HK-2 (cell line): ENCODE data around the gene PPP1R11.
"Not testable (repeated sequence)": the region's sequence is repeated elsewhere in the genome, so short reads cannot be mapped to it uniquely, and the experiment has no call there.

Source experiments
- DNase-seq: peaks from one replicate; pipeline ENCODE4 v3.0.0-alpha.2; 2018; ENCODE audit not compliant: unreplicated experiment

Gene PPP1R11

GRCh38 chr6:30097902-30098768 lies 31.1 kb downstream of the PPP1R11 start:
- DNase-seq, result no peak

DNA sequence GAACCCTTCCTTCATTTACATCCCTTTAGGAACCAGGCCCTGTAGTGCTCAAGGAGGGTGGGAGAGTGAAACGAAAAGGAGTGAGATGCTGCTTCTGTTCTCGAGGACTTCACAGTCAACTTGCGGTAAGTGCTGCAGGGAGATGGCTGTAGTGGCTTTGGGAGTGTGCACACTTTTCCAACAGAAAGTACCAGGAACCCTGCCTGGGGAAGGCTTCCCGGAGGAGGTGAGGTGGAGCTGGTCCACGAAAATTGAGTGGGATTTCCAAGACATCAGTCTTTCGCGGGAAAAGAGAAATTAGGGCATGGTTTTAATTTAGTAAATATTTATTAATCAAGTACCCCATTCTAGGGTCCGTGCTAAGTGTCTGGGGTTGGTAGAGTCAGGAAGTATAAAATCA lies 33.2 kb downstream of the PPP1R11 start:
- no peak for DNase-seq

- DNase-seq, result peak; percentile 32
Observed at GRCh38 chr6:30100585-30101443, 33.8 kb downstream of the PPP1R11 start.

DNA sequence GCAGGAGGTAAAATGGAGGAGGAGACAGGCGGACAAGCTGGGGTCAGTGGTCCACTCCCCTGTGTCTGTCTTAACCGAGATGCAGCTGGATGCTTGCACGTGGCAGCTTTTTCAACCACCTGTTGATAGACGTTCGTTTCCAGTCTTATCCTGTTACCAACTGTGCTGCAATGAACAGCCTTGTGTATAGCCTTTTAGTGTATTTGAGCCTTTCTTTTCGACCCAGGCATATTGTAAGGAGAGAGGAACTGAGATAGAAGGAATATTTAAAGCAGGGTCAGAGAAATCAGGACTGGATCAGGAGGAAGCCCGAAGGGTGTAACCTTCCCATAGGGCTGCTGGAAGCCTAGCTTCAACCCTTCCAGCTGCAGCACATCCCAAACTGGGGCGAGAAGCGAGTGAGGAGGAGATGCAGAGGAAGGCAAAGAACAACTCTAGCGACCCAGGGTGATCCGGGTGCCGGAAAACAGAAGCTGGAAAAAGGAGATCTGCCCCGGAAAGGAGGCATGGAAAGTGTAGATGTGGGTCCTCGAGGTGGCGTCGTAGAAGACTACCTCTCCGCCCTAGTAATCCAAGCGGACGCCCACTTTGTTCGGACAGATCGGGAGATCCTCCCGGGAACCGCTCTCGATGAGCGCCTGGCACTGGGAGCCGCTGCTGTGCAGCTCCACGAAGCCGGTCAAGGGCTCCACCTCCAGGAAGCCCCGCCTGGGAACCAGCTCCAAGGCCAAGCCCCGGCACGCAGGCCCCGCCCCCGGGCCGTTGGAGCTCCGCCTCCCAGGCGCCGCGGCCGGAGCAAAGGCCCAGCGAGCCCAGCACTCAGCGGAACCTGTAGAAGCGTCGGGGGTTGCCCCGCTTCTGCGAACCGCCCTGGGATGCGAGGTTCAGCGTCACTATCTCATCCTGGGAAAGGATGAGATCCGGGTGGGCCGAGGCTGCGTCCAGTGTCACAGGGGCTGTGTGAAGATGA lies 34.7 kb downstream of the PPP1R11 start:
- DNase-seq, result peak; percentile 89

GRCh38 chr6:30102414-30102969 lies 35.5 kb downstream of the PPP1R11 start:
- no peak for DNase-seq

- peak; percentile 84 for DNase-seq
Observed at GRCh38 chr6:30102970-30103871, 36.2 kb downstream of the PPP1R11 start.

GRCh38 chr6:30103872-30104179 lies 36.8 kb downstream of the PPP1R11 start:
- no peak for DNase-seq

DNA sequence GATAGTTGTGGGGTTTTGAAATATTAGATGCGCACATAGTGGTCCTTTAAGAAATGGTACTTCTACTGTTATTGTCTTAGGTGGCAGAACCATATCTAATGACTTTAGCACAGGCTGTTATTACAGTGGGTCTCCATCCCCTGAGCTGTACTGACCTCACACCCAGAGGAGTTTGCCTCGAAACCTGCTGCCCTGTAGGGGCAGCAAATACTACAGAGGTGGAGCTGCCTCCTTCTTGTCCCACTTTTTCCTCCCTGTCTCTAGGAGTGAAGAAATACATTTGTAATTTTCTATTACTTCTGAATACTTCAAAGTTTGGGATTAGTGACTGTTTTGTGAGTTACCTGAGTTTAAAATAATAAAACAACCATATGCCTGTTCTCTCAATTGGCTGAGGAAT lies 37.7 kb downstream of the PPP1R11 start:
- DNase-seq, result no peak

DNA sequence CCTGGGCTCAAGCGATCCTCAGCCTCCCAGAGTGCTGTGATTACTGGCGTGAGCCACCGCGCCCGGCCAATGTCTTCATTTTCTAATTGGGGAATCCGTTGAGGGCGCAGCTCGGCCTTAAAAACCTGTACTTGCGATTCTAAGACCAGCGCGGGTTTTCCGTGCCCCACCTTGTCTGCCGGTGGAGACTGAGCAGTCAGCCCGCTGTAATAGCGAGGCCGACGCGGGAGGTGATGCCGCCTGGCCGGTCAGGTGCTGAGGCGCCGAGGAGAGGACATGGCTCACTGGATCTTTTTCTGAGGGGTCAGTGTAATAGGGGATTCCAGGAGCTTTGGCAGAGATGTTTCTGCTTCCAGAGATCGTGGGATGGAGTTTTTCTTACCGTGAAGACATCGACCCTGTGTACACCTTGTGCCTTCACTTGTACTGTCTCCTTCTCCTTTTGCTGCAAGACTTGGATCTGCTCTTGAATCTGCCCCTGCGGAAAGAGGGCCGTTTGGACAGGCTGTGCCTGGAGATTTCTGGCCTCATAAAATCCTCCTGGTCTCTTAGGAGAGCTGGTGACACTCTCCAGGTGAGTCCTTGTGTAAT lies 44.4 kb downstream of the PPP1R11 start:
- no peak for DNase-seq

DNA sequence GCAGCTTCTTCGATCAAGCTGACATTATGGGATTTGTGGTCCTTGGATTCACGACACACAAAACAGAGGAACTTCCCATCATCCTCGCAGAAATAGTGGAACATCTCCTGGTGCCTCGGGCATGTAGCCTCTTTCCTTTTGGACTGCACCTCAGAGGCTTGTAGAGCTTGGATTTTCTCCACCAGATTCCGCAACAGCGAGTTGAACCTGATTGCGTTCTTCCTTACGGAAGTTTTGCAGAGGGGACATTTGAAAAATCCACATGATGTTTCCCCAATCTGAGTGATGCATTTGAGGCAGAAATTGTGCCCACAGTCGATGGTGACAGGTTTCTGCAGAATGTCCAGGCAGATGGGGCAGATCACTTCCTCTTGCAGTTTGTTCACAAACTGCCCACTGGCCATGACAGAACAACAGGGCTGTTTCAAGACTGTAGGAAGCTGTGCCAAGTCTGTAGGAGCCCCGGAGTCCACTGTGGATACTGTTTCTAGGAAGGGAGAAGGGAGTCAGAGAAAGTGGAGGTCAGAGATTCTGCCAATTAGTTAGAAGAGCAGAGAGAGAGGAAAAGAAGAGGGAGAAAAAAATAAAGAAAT lies 45.5 kb downstream of the PPP1R11 start:
- no peak for DNase-seq

- no peak for DNase-seq
Observed at GRCh38 chr6:30113003-30113759, 46.2 kb downstream of the PPP1R11 start, which contains the start of gene TRIM31. TSS of gene TRIM31 (minus strand) at chr6:30113090. CDS start at chr6:30112805, 285 bp downstream.

DNA sequence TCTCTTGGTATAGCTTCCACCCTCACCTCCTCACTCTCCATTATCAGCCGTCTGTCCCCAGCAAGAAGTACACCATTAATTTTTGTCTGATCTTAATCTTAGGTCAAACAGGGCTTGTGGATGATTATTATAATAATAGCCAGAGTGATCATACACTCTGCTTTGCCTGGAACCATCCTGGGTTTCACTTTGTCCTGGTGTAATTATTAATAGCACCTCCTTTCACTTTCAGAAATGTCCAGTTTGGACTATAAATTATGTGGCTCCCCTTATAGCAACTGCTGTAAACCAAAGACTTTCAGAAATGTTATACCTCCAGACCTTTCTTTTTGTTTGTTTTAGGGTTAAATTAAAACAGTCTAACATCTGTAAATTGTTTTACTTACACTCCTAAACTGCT lies 46.8 kb downstream of the PPP1R11 start:
- no peak for DNase-seq

DNA sequence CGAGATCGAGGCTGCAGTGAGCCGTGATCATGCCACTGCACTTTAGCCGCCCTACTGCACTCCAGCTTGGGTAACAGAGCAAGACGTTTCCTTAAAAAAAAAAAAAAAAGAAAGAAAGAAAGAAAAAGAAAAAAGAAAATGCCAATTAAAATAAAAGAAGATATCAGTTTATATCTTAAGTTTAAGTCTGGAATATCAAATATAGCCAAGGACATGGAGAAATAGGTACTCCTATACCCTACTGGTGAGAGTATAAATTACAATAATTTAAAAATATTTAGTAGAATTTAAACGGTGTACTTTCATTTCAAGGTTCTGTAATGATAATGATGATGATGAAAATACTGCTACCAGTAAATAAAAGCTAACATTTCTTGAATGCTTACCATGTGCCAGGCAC lies 49.7 kb downstream of the PPP1R11 start:
- no peak for DNase-seq

DNA sequence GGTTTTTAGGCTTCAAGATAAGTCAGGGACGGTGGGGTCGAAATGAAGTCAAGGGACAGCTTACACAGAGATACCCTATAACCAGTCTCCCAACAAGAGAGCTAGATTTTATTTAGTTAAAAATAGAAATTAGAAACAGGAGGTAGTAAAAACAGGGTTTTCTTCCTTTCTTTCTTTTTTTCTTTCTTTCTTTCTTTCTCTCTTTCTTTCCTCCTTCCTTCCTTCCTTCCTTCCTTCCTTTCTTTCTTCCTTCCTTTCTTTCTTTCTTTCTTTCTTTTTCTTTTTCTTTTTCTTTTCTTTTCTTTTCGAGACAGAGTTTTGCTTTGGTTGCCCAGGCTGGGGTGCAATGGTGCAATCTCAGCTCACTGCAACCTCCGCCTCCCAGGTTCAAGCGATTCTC lies 51.7 kb downstream of the PPP1R11 start:
- DNase-seq, result not testable (repeated sequence)
